RPMI7951 (cell line): Measurements from ENCODE around the gene ANKRD18A. TPM values are rescaled to one million over a fixed set of nuclear protein-coding genes. Genes with fewer than 3 reads are reported as not detected.

Experiments
- DNase-seq: peaks from one replicate; pipeline ENCODE4 v3.0.0-alpha.2; 2012; ENCODE audit warnings: low read depth
- total RNA-seq: library from RNA; depleted of rRNA; stranded (reverse); fragments of >200 nt; shearing (Covaris generic); gene quantifications from 2 replicates; pipeline ENCODE4 v1.2.3, GENCODE V29; 2014; rRNA removed

Gene ANKRD18A
- total RNA-seq, 1 experiment from 2014 or later = not detected

DNA sequence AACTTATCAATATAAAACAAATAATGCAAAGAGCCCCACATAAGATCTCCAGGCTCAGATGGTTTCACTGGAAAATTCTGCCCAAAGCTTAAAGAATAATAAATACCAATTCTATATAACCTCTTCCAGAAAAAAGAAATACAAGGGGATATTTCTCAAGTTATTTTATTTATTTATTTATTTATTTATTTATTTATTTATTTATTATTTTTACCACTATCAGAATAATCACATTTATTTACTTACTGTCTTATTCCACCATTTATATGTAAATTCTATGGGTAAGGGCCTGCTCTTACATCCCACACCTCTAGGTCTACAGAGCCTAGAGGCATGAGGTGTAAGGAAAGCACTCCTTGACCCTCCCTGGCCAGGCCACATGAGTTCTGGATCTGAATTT is 91.1 kb downstream of the ANKRD18A start:
- DNase-seq = no peak

DNA sequence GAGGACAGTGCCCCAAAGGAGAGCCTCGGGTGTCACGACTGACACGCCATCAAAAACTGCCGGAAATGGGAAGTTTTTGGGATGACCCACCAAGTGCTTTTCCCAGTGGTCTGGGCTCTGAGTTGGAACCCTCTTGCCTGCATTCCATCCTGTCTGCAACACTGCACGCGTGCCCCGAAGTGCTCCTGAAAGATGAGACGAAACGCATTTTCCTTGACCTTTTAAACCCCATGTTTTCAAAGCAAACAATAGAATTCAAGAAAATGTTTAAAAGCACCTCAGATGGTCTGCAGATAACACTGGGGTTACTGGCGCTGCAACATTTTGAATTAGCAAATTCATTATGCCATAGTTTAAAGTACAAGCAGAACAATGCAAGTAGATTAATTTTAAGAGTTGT is 92.9 kb downstream of the ANKRD18A start:
- no peak for DNase-seq

DNA sequence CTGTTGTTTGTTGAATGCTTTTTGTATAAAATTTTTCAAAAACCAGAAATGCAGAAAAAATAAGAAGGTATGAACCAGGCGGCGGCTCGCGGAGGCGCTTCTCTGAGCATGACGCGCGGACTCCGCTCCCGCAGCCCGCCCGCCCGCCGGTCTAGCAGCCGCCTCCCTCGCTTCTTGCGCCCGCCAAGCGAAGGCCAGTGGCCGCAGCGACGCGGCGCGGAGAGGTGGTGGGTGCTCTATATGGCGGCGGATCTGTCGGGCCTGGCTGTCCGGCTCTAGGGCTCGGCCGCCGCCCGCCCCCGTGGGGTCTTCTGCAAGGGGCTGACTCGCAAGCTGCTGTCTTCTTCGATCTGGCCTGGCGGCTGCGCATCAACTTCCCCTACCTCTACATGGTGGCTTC is 93.8 kb downstream of the ANKRD18A start:
- DNase-seq = no peak

DNA sequence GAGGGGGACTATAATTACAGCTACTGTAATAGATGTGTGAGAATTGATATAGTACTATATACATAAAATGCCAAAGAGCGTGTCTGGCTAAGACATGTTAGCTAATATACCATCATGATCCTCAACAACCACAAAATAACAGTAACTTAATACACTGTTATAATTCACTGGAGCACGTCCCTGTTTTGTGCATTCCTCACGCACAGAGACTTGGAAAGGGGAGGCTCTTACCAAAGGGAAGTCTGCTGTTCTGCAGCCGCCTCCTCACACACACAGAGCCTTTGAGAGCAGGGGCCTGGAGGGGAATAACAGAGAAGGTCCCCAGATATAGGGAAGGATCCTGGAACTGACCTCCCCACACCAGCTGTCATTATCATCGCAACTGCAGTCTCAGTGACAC is 97.3 kb downstream of the ANKRD18A start:
- DNase-seq = no peak

DNA sequence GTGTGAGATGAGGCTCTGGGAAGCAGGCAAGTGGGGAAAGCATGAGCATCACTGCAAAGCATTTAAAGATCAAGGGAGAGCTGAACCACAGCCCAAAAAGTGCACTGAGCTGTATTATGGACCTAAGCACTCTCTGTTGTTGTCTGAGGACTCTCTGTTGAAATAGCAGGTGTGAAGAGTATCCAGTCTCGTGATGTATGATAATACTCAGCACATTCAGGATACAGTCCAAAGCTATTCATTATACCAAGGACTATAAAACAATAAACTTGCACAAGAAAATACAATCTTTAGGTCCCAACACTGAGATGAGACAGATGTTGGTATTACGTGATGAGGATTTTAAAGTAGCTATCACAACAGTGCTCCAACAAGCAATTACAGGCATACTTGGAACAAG is 98.6 kb downstream of the ANKRD18A start:
- no peak for DNase-seq

Other genes starting within 250 kb of the ANKRD18A start
- gene ALDH1B1, start 227.9 kb downstream of the ANKRD18A start, total RNA-seq = 18.7 and 19.9 TPM in 2 replicates
- not detected in 2 replicates for gene IGFBPL1, start 196.1 kb downstream of the ANKRD18A start, total RNA-seq
- not detected in 2 replicates for gene FAM240B, start 99.5 kb upstream of the ANKRD18A start, total RNA-seq